B cell (primary cell): ENCODE measurements around the gene ELFN2. TPM values are rescaled to one million over a fixed set of nuclear protein-coding genes. Genes with fewer than 3 reads are reported as not detected.

Experiments
- ATAC-seq: fragments of 200-7000 bp; cut with Tn5 transposase; one replicate; pipeline ENCODE4 v1.10.0; 2021; ENCODE audit warnings: low read depth, mild to moderate bottlenecking, moderate number of reproducible peaks, moderate library complexity
- CTCF ChIA-PET: fragments of 350-600 bp; sonication (Branson Sonifier 250); formaldehyde crosslinking; loops from one replicate; lab custom pipeline; 2021; ENCODE audit warnings: antibody characterized with exemption, inconsistent platforms; lab: Charles Lee
- POLR2A ChIA-PET: fragments of 350-600 bp; sonication (Branson Sonifier 250); formaldehyde crosslinking; loops from one replicate; lab custom pipeline; 2021; ENCODE audit warnings: antibody characterized with exemption; lab: Charles Lee
- DNase-seq: peaks from one replicate; pipeline ENCODE4 v3.0.0; 2013
- H2AFZ ChIP-seq: 2 replicates; pipeline ENCODE4 v1.6.1; 2012; ENCODE audit warnings: mild to moderate bottlenecking, low read depth, low read length; ENCODE audit not compliant: insufficient read depth, poor library complexity, severe bottlenecking
- H3K27ac ChIP-seq, 2 donors: 1 replicate in 1 of 2; 2 replicates in 1 of 2; pipeline ENCODE4 v1.5.1; 2012 to 2013; ENCODE audit warnings: low read length in 2 of 2, mild to moderate bottlenecking in 2 of 2, moderate library complexity in 1 of 2
- H3K27me3 ChIP-seq, 4 experiments: fragments of 200-600 bp in 1 of 4; sonication (generic) in 1 of 4; replicated peaks in 1 of 4; 1 replicate in 2 of 4; 2 replicates in 2 of 4; pipeline versions ENCODE4 v1.6.1 to v1.7.0; 2013 to 2016; ENCODE audit warnings: low read length in 3 of 4, mild to moderate bottlenecking in 2 of 4, mixed read lengths in 1 of 4, moderate library complexity in 1 of 4; ENCODE audit not compliant: insufficient read depth in 4 of 4, control insufficient read depth in 3 of 4; ENCODE audit errors: control extremely low read depth in 1 of 4
- H3K36me3 ChIP-seq, 2 experiments: replicated peaks in 1 of 2; 1 replicate in 1 of 2; 2 replicates in 1 of 2; pipeline versions ENCODE4 v1.6.1 to v1.7.1; 2013; ENCODE audit warnings: low read length in 1 of 2; ENCODE audit not compliant: insufficient read depth in 2 of 2, control insufficient read depth in 1 of 2; ENCODE audit errors: control extremely low read depth in 1 of 2, extremely low read depth in 1 of 2
- H3K4me1 ChIP-seq, 2 donors: fragments of 200-600 bp in 1 of 2; sonication (generic) in 1 of 2; 1 replicate in 1 of 2; 2 replicates in 1 of 2; pipeline versions ENCODE4 v1.5.1 to v1.6.1; 2013 to 2017; ENCODE audit warnings: low read length in 2 of 2; ENCODE audit not compliant: control insufficient read depth in 2 of 2, insufficient read depth in 2 of 2
- H3K4me2 ChIP-seq: replicated peaks from 2 replicates; pipeline ENCODE3; 2012; ENCODE audit warnings: mild to moderate bottlenecking, low read depth, low read length; ENCODE audit not compliant: poor library complexity, severe bottlenecking
- H3K4me3 ChIP-seq, 5 experiments: fragments of 200-600 bp in 1 of 5; sonication (generic) in 1 of 5; 1 replicate in 3 of 5; 2 replicates in 2 of 5; pipeline versions ENCODE4 v1.5.1 to v1.7.0; 2011 to 2016; ENCODE audit warnings: low read length in 4 of 5, mild to moderate bottlenecking in 4 of 5, low read depth in 2 of 5, control low read depth in 1 of 5, moderate library complexity in 1 of 5; ENCODE audit not compliant: insufficient read depth in 1 of 5; ENCODE audit errors: control extremely low read depth in 1 of 5, extremely low read depth in 1 of 5
- H3K79me2 ChIP-seq: fragments of 200-600 bp; sonication (generic); one replicate; pipeline ENCODE4 v1.6.0; 2016; ENCODE audit warnings: low read length; ENCODE audit not compliant: control insufficient read depth, insufficient read depth
- H3K9ac ChIP-seq: fragments of 200-600 bp; sonication (generic); 2 replicates; pipeline ENCODE4 v1.6.1; 2017; ENCODE audit warnings: mild to moderate bottlenecking, low read length, moderate library complexity
- H3K9me3 ChIP-seq, 3 donors: one replicate each; pipeline versions ENCODE4 v1.6.1 to v1.7.1; 2013; ENCODE audit warnings: low read length in 2 of 3; ENCODE audit not compliant: control insufficient read depth in 2 of 3, insufficient read depth in 1 of 3; ENCODE audit errors: control extremely low read depth in 1 of 3
- H4K20me1 ChIP-seq: 2 replicates; pipeline ENCODE4 v1.6.0; 2012; ENCODE audit warnings: mild to moderate bottlenecking, low read length; ENCODE audit not compliant: insufficient read depth, control insufficient read depth, poor library complexity, severe bottlenecking
- H3K27ac Mint-ChIP-seq: one replicate; pipeline ENCODE4 v1.8.0; 2021; ENCODE audit warnings: mixed read lengths
- H3K27me3 Mint-ChIP-seq: one replicate; pipeline ENCODE4 v1.8.0; 2021; ENCODE audit warnings: mixed read lengths
- H3K4me1 Mint-ChIP-seq: one replicate; pipeline ENCODE4 v1.8.0; 2021; ENCODE audit warnings: mixed read lengths
- H3K4me3 Mint-ChIP-seq: one replicate; pipeline ENCODE4 v1.8.0; 2021; ENCODE audit warnings: mixed read lengths
- H3K9me3 Mint-ChIP-seq: one replicate; pipeline ENCODE4 v1.8.0; 2022; ENCODE audit warnings: mixed read lengths; ENCODE audit not compliant: insufficient read depth
- CTCF ChIP-seq: fragments of 200-600 bp; IDR thresholded peaks from one replicate; pipeline ENCODE4 v1.8.0; 2022; ENCODE audit warnings: antibody characterized with exemption, mild to moderate bottlenecking
- EZH2 ChIP-seq: IDR thresholded peaks from 2 replicates; pipeline ENCODE4 v1.6.1; 2012; ENCODE audit warnings: borderline replicate concordance, low read depth, mild to moderate bottlenecking, moderate library complexity, low read length; ENCODE audit not compliant: insufficient read depth, poor library complexity, severe bottlenecking
- WGBS: methylation state at CpG from one replicate; pipeline ENCODE4 v1.1.5; 2013; ENCODE audit warnings: missing lambda C conversion rate; ENCODE audit not compliant: insufficient coverage; 5-methylcytosine and 5-hydroxymethylcytosine counted together
- intact Hi-C: fragments of 100-400 bp; cut with micrococcal nuclease; formaldehyde crosslinking; loops from one replicate; pipeline ENCODE4 v1.10.0; 2022
- polyA plus RNA-seq: library from polyadenylated mRNA; depleted of rRNA; stranded (reverse); fragments of >200 nt; gene quantifications from 2 replicates; pipeline ENCODE4 v1.2.3, GENCODE V29; 2012
- total RNA-seq, 2 donors: library from RNA; stranded (reverse); fragments of 120-200 nt in 1 of 2; gene quantifications; 1 replicate in 1 of 2; 2 replicates in 1 of 2; pipeline versions ENCODE4 v1.2.3 to v1.2.4, GENCODE V29; 2013 to 2022

ELFN2 gene
- total and polyA plus RNA-seq, 2 donors (not counting 1 experiment from before 2014, with no cell fraction given), result 0.07 to 0.12 TPM

GRCh38 chr22:37432708-37433054, 5.4 kb upstream of the ELFN2 start:
- CTCF ChIA-PET, result no interaction called here
- H3K9me3 Mint-ChIP-seq, result no peaks in the 10 kb centered on the region
- H3K27ac ChIP-seq, result no peak overlapping the region
- H4K20me1 ChIP-seq, result no peaks in the 10 kb centered on the region
- peaks cover 14 to 16% of the 10 kb centered on the region in 2 donors for H3K4me1 ChIP-seq
- no peak for ATAC-seq
- POLR2A ChIA-PET, result no interaction called here
- no peaks in the 10 kb centered on the region for H3K36me3 ChIP-seq
- no peak overlapping the region for H3K4me3 ChIP-seq
- H3K27me3 ChIP-seq, result peaks cover 0 to 59% (median 21%) of the 10 kb centered on the region in 4 experiments
- H3K4me3 Mint-ChIP-seq, result no peak overlapping the region
- intact Hi-C loops, result no loop called here
- 85% methylated on average over 3 of the region's 3 CpGs for WGBS
- H2AFZ ChIP-seq, result no peak overlapping the region
- H3K27me3 Mint-ChIP-seq, result peaks cover 58% of the 10 kb centered on the region
- no peak for DNase-seq
- H3K9ac ChIP-seq, result no peak overlapping the region
- H3K79me2 ChIP-seq, result no peaks in the 10 kb centered on the region
- peaks cover 0 to 20% (median 0%) of the 10 kb centered on the region in 3 donors for H3K9me3 ChIP-seq
- H3K4me2 ChIP-seq, result no peak overlapping the region
- peaks cover 8% of the 10 kb centered on the region for H3K4me1 Mint-ChIP-seq
- no peak overlapping the region for H3K27ac Mint-ChIP-seq
- TF ChIP-seq CTCF (no peak), EZH2 (no peak)

GRCh38 chr22:37431801-37432707, 4.8 kb upstream of the ELFN2 start:
- ATAC-seq, result no peak

More at GRCh38 chr22:37431801-37432707, 4.8 kb upstream of the ELFN2 start:
- Histone ChIP-seq H3K36me3 (no peaks in the 10 kb centered on the region), H3K4me3 (no peak overlapping the region), H3K9ac (no peak overlapping the region), H3K4me1 (peaks cover 17 to 18% of the 10 kb centered on the region in 2 donors), H2AFZ (no peak overlapping the region), H3K79me2 (no peaks in the 10 kb centered on the region), H3K27ac (no peak overlapping the region), H3K9me3 (peaks cover 0 to 20% (median 0%) of the 10 kb centered on the region in 3 donors), H4K20me1 (no peaks in the 10 kb centered on the region), H3K4me2 (no peak overlapping the region), H3K27me3 (peaks cover 0 to 60% (median 22%) of the 10 kb centered on the region in 4 experiments)
- TF ChIP-seq CTCF (no peak), EZH2 (no peak)
- Mint-ChIP-seq H3K9me3 (no peaks in the 10 kb centered on the region), H3K4me1 (peaks cover 9% of the 10 kb centered on the region), H3K4me3 (no peak overlapping the region), H3K27ac (no peak overlapping the region), H3K27me3 (peaks cover 54% of the 10 kb centered on the region)
- POLR2A ChIA-PET, result interaction anchor here (0.7 kb wide), 1 partner anchor 31 kb away, joined by 3 read pairs; no protein-coding TSS in a partner anchor
- intact Hi-C loops, result no loop called here
- WGBS, result 88% methylated on average over 9 of the region's 14 CpGs
- CTCF ChIA-PET, result interaction anchor here (1.6 to 5.2 kb wide), 2 partner anchors 116 to 164 kb away, joined by 4 to 76 read pairs; no protein-coding TSS in a partner anchor
- DNase-seq, result no peak
